LHCN-M2 (cell line): ENCODE results near the gene C1R. TPM values are rescaled to one million over a fixed set of nuclear protein-coding genes. Genes with fewer than 3 reads are reported as not detected.

Experiments used
- DNase-seq: peaks from one replicate; pipeline ENCODE4 v3.0.0-alpha.2; 2012; ENCODE audit warnings: low read depth
- polyA plus RNA-seq: library from polyadenylated mRNA; unstranded; fragments of >200 nt; gene quantifications from one replicate; pipeline ENCODE4 v1.2.1, GENCODE V29; 2012; ENCODE audit warnings: missing spikeins
- total RNA-seq: library from RNA; depleted of rRNA; stranded (reverse); fragments of >200 nt; gene quantifications from 2 replicates; pipeline ENCODE4 v1.2.3, GENCODE V29; 2014; rRNA removed

Gene C1R
- total RNA-seq, result 63.0 and 131 TPM in 2 replicates
- 63.1 TPM for polyA plus RNA-seq

DNA sequence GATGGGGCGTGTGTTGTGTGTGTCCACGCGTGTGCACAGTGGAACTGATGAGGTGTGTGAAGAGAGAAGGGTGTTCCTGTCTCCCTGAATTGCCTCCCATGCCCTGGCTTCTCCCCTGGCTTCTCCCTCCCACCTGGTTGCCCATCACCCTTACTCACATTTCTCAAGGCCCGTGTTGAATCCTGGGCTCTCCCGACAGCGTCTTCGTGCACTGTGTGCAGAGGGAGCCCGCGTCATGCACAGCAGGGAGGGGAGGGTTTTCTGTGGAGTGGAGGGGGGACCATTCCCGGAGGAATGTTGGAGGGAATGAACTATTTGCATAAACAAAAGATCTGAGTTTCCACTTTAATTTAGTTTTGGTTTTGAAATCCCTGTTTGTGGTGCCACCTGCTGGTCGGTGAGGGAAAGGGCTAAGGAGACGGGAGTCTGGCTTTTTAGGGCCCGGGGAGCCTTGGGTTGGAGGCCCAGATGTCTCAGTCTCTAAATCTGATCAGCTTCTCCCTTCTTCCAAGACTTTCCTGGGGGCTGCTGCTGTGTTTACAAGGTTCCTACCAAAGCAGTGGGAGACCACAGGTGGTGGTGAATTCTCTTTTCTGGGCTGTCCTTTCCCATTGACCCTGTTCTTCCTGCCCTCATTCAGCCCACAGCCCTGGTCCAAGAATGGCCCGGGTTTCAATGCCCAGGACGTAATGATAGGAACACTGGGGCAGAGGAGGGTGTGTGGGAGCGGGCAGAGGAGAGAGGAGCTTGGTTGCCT is at the start of gene C1R:
Gene C1R (minus strand): TSS at position 217 of the 757 bp plus-strand sequence. CDS start 57 bp downstream, at position 160.
- DNase-seq, result peak; percentile 88

DNA sequence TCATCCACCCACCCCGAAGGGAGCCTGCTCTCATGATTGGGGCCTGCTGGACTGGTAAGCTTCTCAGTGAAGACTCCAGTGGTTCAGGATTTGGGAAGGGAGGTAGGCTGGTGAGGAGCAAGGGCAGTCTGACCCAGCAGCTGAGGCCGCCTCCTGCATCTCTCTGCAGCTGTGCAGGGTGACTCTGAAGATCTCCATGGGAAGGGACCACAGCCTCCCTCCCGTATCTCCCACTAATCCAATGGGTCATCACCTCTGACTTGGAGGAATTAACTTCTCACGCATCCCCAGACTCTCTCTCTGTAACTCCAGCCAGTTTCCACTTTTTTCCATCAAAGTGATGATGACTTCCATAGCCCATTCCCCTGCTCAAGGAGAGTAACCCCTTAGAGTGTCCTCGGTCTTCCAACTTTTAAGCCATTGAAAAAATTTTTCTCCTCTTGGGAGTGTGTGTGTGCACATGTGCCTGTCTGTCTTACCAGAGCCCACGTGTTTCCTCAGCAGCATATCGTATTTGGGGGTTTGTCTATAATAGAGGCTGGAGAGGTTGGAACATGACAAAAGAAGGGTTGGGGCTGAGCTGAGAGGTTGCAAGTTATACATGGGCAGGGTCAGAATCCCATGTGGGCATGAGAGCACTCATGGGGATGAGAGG is 49.2 kb upstream of the C1R start:
- DNase-seq, result peak; percentile 69

DNA sequence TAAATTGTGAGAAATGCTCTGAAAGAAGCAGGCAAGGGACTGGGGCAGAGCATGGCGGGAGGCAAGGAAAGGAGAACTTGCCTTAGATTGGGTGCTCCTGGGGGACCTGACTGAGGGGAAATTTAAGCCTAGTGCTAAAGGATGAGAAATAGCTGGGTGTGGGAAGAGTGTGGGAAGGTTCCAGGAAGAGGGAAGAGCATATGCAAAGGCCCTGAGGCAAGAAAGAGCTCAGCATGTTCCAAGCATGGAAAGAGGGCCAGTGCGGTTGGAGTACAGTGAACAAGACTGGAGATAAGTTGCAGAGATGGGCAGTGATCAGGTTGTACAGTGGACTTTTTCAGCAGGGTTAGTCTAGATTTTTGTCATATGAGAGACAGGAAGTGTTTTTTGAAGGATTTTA is 47.0 kb upstream of the C1R start:
- DNase-seq, result no peak

- DNase-seq, result no peak
These were observed 45.7 kb upstream of the C1R start for GRCh38 chr12:7137908-7138307.

DNA sequence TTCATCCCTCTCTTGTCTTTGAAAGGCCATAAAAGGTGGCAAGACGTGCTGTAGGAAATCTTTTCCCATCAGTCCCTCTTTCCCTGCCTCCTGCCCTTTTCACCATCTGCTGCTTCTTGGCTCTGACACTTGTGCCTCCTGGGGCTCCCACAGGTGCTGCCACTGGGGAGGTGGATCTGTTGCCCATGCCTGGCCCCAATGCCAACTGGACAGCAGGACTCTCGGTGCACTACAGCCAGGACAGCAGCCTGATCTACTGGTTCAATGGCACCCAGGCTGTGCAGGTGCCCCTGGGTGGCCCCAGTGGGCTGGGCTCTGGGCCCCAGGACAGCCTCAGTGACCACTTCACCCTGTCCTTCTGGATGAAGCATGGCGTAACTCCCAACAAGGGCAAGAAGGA is 44.4 kb upstream of the C1R start:
- DNase-seq, result no peak

DNA sequence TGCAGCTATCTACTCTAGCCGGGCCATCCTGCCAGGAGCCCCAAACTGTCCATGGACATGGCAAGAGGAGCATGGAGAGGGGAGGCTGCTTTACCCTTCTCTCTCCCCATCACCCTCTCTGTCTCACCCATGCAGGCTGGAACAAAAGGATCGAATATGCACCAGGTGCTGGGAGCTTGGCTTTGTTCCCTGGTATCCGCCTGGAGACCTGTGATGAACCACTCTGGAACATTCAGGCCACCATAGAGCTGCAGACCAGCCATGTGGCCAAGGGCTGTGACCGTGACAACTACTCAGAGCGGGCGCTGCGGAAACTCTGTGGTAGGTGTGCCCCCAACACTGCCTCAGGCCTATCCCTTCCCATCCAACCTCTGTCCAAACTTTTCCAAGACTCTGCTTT is 43.8 kb upstream of the C1R start:
- DNase-seq, result no peak

GRCh38 chr12:7134396-7135166 is 42.3 kb upstream of the C1R start:
- no peak for DNase-seq

GRCh38 chr12:7131502-7131866 is 39.2 kb upstream of the C1R start:
- no peak for DNase-seq

GRCh38 chr12:7130701-7131501 is 38.7 kb upstream of the C1R start:
- DNase-seq, result peak; percentile 27

DNA sequence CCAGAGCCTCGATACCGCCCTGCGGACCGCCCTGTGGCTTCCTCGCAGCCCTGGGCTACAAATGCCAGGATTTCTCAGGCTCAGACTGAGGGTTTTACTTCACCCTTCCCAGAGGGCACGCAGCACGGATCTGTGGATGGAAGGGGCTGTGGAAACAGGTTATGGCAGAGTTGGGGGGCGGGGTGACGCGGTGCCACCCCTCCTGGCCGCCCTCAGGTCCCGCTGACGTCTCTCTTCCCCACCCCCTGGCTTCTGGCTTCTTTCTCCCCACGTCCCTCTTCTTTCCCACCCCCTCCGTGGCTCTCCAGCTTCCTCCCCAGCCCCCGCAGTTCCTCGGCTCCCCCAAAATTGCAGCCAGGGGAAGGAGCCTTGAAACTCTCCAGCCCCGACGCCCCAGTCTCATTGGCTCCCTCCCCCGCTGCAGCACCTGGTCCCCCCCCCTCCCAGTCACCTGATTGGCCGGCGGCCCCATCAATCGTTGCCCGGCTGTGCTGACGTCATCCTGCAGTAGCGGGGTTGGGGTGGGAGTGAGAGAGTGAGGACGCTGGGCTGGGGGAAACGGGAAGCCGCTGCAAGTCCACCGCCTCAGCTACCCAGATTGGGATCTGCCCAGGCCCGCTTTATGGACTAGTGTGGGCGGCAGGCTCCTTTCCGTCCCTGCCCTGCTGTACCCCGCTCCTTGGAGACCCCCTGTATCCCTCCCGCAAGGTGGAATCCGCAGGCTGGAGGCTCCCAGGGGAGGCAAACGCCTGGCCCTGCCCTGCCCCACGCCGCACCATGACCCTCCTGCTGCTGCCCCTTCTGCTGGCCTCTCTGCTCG is 37.8 kb upstream of the C1R start, which contains the start of gene CLSTN3:
Gene CLSTN3 (plus strand): TSS at position 500 of the 820 bp plus-strand sequence. CDS start 278 bp downstream, at position 778.
- DNase-seq, result peak; percentile 50

- DNase-seq, result no peak
These were observed 37.1 kb upstream of the C1R start for GRCh38 chr12:7129287-7129871.

GRCh38 chr12:7128681-7129286 is 36.5 kb upstream of the C1R start, which contains the start of gene RBP5:
TSS of gene RBP5 (minus strand) at chr12:7128889. CDS start at chr12:7128775, 114 bp downstream.
- no peak for DNase-seq

GRCh38 chr12:7127916-7128626 is 35.8 kb upstream of the C1R start:
- no peak for DNase-seq

- DNase-seq, result no peak
These were observed 33.5 kb upstream of the C1R start for GRCh38 chr12:7125632-7126227.

DNA sequence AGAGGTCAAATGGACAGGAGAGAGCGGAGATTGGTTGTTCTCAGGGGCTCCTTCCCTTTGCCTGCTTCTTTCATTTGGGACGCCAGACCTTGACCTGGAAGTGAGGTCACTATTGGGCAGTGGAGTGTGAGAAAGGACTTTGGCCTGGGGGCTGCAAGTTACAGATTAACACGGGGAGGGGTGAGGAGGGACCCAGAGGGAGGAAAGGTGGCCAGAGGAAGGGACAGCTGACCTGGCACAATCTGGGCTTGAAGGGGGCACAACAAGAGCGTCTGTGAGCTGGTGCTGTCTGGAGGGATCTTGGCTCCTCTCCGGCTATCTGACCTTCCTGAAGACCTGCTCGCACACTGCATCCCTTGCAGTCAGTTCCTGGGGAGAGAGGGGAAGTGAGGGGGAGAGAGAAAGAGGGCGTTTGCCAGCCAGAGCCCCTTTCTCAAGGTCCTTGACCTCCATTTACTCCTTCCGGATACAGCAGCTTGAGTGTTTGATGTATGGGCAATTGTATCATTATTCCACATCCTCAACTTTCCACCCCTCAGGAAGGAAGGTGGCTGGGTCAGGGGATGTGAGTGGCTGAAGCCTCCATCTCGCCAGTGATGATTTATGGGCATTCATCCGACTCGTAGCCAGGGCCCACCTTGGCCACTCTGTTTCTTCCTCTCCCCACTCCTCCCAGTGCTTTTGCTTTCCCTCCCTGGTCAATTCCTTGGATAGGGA is 31.7 kb upstream of the C1R start:
- DNase-seq, result no peak

DNA sequence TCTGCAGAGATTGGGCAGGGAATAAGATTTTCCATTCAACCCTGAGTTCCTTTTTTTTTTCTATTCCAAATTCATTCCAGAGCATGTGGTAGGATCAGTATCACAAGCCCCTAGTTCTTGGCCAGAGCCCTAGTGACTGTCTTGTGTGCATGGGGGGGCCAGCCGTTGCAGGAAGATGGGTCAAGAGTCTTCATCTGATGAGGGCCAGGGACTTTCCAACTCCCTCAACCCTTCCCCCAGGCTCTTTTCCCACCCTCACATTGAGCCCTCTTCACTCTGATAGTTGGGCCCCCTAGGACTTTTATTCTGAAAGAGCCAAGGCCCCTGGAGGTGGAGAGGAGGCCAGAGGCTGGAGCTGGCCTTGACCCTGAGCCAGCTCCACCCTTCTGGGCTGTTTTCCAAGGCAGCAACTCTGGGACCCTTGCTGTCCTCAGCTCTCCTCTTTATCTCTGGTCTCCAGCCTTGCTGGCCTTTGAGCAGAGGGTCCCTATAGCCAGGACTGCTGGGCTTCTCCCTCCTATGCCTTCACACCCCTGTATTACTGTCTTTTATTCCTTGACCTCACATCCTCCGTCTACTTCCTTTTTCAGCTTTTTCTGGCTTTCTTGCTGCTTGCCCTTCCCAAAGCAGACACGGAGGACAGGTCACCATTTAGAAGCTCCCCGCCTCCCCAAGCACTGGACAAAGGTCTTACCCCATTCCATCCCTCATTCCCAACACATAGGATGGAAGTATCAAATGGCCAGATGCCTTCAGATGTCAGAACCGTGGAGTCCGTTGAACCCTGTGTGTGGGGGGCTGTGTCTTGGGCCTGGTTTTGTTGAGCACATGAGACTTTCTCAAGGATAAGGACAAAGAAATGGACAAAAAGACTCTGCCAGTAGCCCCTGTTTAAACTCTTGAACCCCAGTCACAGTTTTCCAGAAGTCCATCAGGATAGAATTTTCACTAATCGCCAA is 30.8 kb upstream of the C1R start:
- DNase-seq, result no peak

DNA sequence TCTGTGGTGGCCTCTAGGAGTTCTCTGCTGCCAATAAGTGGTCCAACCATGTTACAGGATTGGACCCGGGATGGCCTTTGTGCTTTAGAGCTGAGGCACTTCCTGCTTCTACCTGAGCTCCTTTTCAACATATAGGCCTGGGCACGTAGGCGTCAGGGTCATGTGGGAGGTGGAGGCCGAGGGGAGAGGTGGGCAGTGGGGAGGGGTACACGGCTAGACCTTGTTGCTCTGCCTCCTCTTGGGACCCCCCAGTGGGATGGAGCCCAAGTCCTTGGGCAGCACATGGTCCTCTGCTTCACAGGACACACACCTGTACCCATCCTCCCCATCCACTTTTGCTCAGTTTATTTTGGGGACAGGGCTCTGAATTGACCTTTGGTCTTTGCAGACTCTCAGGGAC is 29.1 kb upstream of the C1R start:
- no peak for DNase-seq
